Transverse colon (tissue), 4 donors: Measurements from ENCODE around the gene BMAL1. TPM values are rescaled to one million over a fixed set of nuclear protein-coding genes. Genes with fewer than 3 reads are reported as not detected.

Experiments used
- DNase-seq: peaks from one replicate; pipeline ENCODE4 v3.0.0-alpha.2; 2019
- H3K27ac ChIP-seq, 4 donors: fragments of 200-600 bp; sonication (generic); 2 replicates each; pipeline ENCODE4 v1.5.1; 2016 to 2018; ENCODE audit warnings: inconsistent platforms in 4 of 4
- H3K27me3 ChIP-seq: fragments of 200-600 bp; sonication (generic); 2 replicates; pipeline ENCODE4 v1.5.1; 2017; ENCODE audit warnings: inconsistent platforms
- H3K36me3 ChIP-seq, 4 donors: fragments of 200-600 bp; sonication (generic); 2 replicates each; pipeline ENCODE4 v1.5.1; 2017 to 2019; ENCODE audit warnings: inconsistent platforms in 4 of 4
- H3K4me1 ChIP-seq, 4 donors: fragments of 200-600 bp; sonication (generic); 2 replicates each; pipeline ENCODE4 v1.5.1; 2017 to 2020; ENCODE audit warnings: inconsistent platforms in 4 of 4
- H3K4me3 ChIP-seq, 4 donors: fragments of 200-600 bp; sonication (generic); 1 replicate in 1 of 4; 2 replicates in 3 of 4; pipeline versions ENCODE4 v1.5.1 to v1.6.1; 2017 to 2019; ENCODE audit warnings: inconsistent platforms in 4 of 4
- H3K9me3 ChIP-seq, 2 donors: fragments of 200-600 bp; sonication (generic); 2 replicates each; pipeline ENCODE4 v1.5.1; 2017 to 2019; ENCODE audit warnings: inconsistent platforms in 2 of 2
- EP300 ChIP-seq: sonication (generic); formaldehyde crosslinking; IDR thresholded peaks from one replicate; pipeline ENCODE4 v1.6.1; 2017; ENCODE audit warnings: antibody characterized with exemption, low read depth
- POLR2A ChIP-seq: fragments of 450-650 bp; IDR thresholded peaks from one replicate; pipeline ENCODE4 v1.6.1; 2016; ENCODE audit warnings: antibody characterized with exemption, mild to moderate bottlenecking, moderate library complexity
- POLR2AphosphoS5 ChIP-seq, 3 donors: sonication (generic); formaldehyde crosslinking; IDR thresholded peaks; one replicate each; pipeline ENCODE4 v1.6.1; 2016; ENCODE audit warnings: antibody characterized with exemption in 3 of 3
- WGBS, 2 donors: methylation state at CpG; one replicate each; pipeline ENCODE4 v1.1.5; 2018; ENCODE audit warnings: low coverage in 1 of 2; 5-methylcytosine and 5-hydroxymethylcytosine counted together
- in situ Hi-C, 4 donors: fragments of 200-750 bp; cut with MboI; loops; one replicate each; pipeline versions ENCODE4 v1.15.0 to v1.15.1; 2017; ENCODE audit warnings: low sequenced_read_pairs in 3 of 4, low pct_ligation_motif_present in 1 of 4, low pct_unique_long_range_greater_than_20kb in 1 of 4
- intact Hi-C: fragments of 100-400 bp; cut with DNase I; formaldehyde crosslinking; loops from one replicate; pipeline ENCODE4 v1.15.1; 2023; ENCODE audit warnings: low total_unique reads
- total RNA-seq, 4 donors: library from RNA; depleted of rRNA; stranded (reverse); fragments of >200 nt; gene quantifications; one replicate each; pipeline ENCODE4 v1.1.0, GENCODE V29; 2016
- TF ChIP-seq, protein P1 (sequence below), 5 experiments: fragments of 200-600 bp in 3 of 5; fragments of 450-650 bp in 2 of 5; sonication (generic) in 3 of 5; IDR thresholded peaks; 1 replicate in 2 of 5; 2 replicates in 3 of 5; pipeline ENCODE4 v1.5.1; 2016 to 2017; ENCODE audit warnings: antibody characterized with exemption in 5 of 5, inconsistent platforms in 3 of 5, mild to moderate bottlenecking in 2 of 5, moderate library complexity in 1 of 5

Gene BMAL1
- total RNA-seq: 10 to 100 TPM; 20.7 to 48.6 (median 30.8) TPM

DNA sequence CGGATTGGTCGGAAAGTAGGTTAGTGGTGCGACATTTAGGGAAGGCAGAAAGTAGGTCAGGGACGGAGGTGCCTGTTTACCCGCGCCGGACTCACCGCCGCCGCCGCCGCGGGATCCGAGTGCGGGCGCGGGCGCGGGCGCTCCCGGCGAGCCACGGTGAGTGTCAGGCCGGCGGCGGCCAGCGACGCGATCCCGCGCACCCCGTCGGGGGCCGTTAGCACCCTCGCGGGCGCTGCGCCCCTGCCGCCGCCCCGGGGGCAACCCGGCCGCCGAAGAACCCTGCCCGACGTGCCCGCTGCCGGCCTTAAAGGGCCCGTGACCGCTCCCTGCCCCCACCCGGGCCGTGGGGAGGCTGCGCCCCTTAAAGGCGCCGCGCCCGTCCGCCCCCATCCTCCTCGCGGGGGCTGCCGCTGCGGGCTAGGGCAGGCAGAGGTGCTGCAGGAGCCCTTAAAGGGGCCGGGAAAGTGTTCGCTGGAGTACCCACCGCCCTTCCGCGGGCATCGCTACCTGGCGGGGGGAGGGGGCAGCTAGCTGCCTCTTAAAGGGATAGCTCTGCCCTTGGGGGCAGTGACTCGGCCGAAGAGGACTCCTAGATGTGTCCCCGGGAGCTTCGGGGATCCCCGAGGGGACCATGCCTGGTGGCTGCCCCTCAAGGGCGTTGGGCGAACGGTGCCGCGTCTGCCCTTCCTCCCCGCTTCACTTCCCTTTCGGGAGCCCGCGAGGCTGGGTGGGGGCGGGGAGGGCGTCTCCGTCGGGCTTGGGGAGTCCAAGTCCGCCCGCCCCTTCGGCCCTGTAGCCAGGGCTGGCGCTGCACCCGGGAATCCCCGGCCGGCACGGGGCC lies at the start of gene BMAL1:
BMAL1 (plus strand) TSS at position 23 of the 841 bp plus-strand sequence. CDS start 76,519 bp downstream, outside the sequence.
- Histone ChIP-seq H3K27ac (peak within 1 kb of the TSS; percentile 91 to 97 (median 92)), H3K27me3 (peaks cover 18% of the 10 kb centered on the region), H3K4me1 (peaks cover 4 to 28% (median 18%) of the 10 kb centered on the region in 4 donors), H3K4me3 (peak within 1 kb of the TSS; percentile 80 to 98 (median 93)), H3K9me3 (no peaks in the 10 kb centered on the region), H3K36me3 (no peaks in the 10 kb centered on the region)
- intact Hi-C loops: no loop called here
- DNase-seq: peak; percentile 69
- TF ChIP-seq POLR2AphosphoS5 (IDR thresholded peaks at IDR 0.05): peak; percentile 6 to 51 (median 13)
- TF ChIP-seq, protein P1, sequence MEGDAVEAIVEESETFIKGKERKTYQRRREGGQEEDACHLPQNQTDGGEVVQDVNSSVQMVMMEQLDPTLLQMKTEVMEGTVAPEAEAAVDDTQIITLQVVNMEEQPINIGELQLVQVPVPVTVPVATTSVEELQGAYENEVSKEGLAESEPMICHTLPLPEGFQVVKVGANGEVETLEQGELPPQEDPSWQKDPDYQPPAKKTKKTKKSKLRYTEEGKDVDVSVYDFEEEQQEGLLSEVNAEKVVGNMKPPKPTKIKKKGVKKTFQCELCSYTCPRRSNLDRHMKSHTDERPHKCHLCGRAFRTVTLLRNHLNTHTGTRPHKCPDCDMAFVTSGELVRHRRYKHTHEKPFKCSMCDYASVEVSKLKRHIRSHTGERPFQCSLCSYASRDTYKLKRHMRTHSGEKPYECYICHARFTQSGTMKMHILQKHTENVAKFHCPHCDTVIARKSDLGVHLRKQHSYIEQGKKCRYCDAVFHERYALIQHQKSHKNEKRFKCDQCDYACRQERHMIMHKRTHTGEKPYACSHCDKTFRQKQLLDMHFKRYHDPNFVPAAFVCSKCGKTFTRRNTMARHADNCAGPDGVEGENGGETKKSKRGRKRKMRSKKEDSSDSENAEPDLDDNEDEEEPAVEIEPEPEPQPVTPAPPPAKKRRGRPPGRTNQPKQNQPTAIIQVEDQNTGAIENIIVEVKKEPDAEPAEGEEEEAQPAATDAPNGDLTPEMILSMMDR (IDR thresholded peaks at IDR 0.05): no peak
- TF ChIP-seq EP300: no peak
- no peak for TF ChIP-seq POLR2A
- in situ Hi-C loops: no loop called here
- 5% methylated on average over 69 of the region's 95 CpGs; no CpG with 5 or more reads in 1 of the 2 donors for WGBS, 2 donors

DNA sequence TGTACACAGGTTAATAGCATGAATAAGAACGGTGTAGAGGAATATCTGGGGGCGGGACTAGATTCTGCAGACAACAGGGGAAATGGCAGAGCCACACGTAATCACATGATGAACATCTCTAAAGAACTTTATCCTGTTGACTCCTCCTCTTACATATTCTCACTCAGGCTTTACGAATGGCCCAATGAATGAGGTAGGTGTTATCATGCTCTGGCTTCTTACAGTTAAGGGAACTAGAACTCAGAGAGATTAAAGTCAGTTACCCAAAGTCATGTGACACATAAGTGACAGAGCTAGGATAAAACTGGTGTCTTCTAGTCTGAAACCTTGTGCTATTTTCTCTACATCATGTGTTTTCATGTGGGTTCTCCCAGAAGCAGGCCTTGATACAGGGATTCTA lies 49.0 kb upstream of the BMAL1 start:
- H3K4me3 ChIP-seq: no peak overlapping the region
- no peak for DNase-seq
- in situ Hi-C loops: loop anchor here in 1 of 4 donors (25.0 kb wide), 1 partner anchor 109 kb away; no protein-coding TSS in a partner anchor
- WGBS, 2 donors: 79 to 85% methylated on average over 4 of the region's 4 CpGs
- no peaks in the 10 kb centered on the region for H3K9me3 ChIP-seq
- no peak overlapping the region for H3K27ac ChIP-seq
- intact Hi-C loops: no loop called here
- H3K27me3 ChIP-seq: no peaks in the 10 kb centered on the region
- H3K4me1 ChIP-seq: no peaks in the 10 kb centered on the region
- TF ChIP-seq POLR2A (no peak), EP300 (no peak), POLR2AphosphoS5 (IDR thresholded peaks at IDR 0.05) (no peak)
- TF ChIP-seq, protein P1 (IDR thresholded peaks at IDR 0.05): no peak
- H3K36me3 ChIP-seq: no peaks in the 10 kb centered on the region

DNA sequence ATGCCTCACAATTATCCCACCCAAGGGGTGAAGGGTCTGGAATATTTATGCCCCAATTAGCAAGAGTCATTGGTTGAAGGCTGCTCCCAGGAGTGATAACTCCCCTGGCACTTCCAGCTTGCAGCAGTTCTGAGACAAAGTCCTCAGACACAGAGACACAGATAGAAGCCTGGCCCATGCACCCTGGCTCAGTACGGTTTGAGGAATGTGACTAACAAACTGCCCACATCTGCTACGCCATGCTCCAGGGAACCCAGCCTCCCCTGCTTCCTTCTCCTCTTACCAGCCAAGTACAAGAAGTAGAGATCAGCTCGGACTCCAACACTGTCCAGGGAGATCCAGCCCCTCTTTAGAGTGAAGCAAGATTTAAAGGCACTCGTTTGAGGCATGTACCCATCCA lies 48.5 kb upstream of the BMAL1 start:
- WGBS, 2 donors: 48% methylated on average over 4 of the region's 4 CpGs; no CpG with 5 or more reads in 1 of the 2 donors
- Histone ChIP-seq H3K9me3 (no peaks in the 10 kb centered on the region), H3K4me1 (no peaks in the 10 kb centered on the region), H3K4me3 (no peak overlapping the region), H3K27me3 (no peaks in the 10 kb centered on the region), H3K27ac (no peak overlapping the region), H3K36me3 (no peaks in the 10 kb centered on the region)
- TF ChIP-seq, protein P1 (IDR thresholded peaks at IDR 0.05): no peak
- TF ChIP-seq POLR2AphosphoS5 (IDR thresholded peaks at IDR 0.05): no peak
- TF ChIP-seq POLR2A: no peak
- no peak for TF ChIP-seq EP300
- intact Hi-C loops (no loop called here), in situ Hi-C loops (loop anchor here in 1 of 4 donors (25.0 kb wide), 1 partner anchor 108 kb away; no protein-coding TSS in a partner anchor)
- no peak for DNase-seq

DNA sequence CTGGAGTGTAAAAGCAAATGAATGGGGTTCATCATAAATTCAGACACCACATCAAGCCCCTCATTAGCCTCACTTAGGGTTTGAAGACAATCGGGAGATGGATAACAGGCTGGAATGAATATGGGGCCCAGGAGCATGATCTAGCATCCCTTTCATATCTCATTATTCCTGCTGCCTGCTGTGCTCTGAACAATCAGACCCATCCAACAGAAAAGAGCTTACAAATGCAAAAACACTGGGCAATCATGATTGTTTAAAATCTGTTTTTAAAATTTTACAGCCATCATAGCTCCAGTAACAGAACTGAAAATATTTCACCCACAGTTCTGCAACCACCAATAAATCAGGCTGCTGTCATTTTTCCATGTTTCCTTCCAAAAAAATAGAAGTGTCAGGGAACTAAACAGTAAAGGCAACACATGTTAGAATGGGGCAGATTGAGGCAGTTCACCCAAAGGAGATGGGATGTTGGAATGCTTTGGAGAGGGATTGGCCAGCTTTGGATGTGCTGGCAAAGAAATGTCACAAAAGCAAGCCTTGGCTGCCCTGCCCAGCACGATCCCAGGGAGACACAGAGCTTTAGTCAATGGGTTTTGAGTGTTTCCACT lies 47.8 kb upstream of the BMAL1 start:
- in situ Hi-C loops: loop anchor here in 1 of 4 donors (25.0 kb wide), 1 partner anchor 107 kb away; no protein-coding TSS in a partner anchor
- no peak for DNase-seq
- no peak for TF ChIP-seq POLR2A
- TF ChIP-seq, protein P1 (IDR thresholded peaks at IDR 0.05): no peak
- no peak for TF ChIP-seq POLR2AphosphoS5 (IDR thresholded peaks at IDR 0.05)
- TF ChIP-seq EP300: no peak
- Histone ChIP-seq H3K36me3 (no peaks in the 10 kb centered on the region), H3K27me3 (no peaks in the 10 kb centered on the region), H3K4me1 (no peaks in the 10 kb centered on the region), H3K9me3 (no peaks in the 10 kb centered on the region), H3K27ac (no peak overlapping the region), H3K4me3 (no peak overlapping the region)
- intact Hi-C loops: no loop called here
- WGBS, 2 donors: 75% methylated on average over 2 of the region's 2 CpGs; no CpG with 5 or more reads in 1 of the 2 donors
